Measurements from ENCODE around the gene NBEAL2. TPM values are rescaled to one million over a fixed set of nuclear protein-coding genes. Genes with fewer than 3 reads are reported as not detected.

Gene NBEAL2
- total and polyA plus RNA-seq, 2 experiments from 2014 or later: 38.6 to 42.2 TPM

GRCh38 chr3:46991406-46992165 is 12.1 kb downstream of the NBEAL2 start:
- no peaks in the 10 kb centered on the region for H4K20me1 ChIP-seq (ENCODE audit: insufficient read depth, poor library complexity, severe bottlenecking)
- 92% methylated on average over 16 of the region's 16 CpGs for WGBS (ENCODE audit: low lambda C conversion rate, missing lambda C conversion rate)
- no peak overlapping the region for H3K27ac ChIP-seq
- H3K79me2 ChIP-seq: no peaks in the 10 kb centered on the region
- no peak for DNase-seq (ENCODE audit: low spot score)
- no peaks in the 10 kb centered on the region for H3K9me2 ChIP-seq (replicated peaks; ENCODE audit: insufficient read depth)
- H3K4me1 ChIP-seq (ENCODE audit: insufficient read depth): peaks cover 14% of the 10 kb centered on the region
- no peaks in the 10 kb centered on the region for H3K27me3 ChIP-seq
- H3K4me2 ChIP-seq: no peak overlapping the region
- H3K4me3 ChIP-seq: no peak overlapping the region
- H3K36me3 ChIP-seq (replicated peaks; ENCODE audit: insufficient read depth, low read depth): no peaks in the 10 kb centered on the region
- TF ChIP-seq EZH2phosphoT487 (IDR thresholded peaks at IDR 0.05; ENCODE audit: low read depth, severe bottlenecking, unreplicated experiment) (no peak), CTCF (IDR thresholded peaks at IDR 0.05; ENCODE audit: poor library complexity) (no peak), EZH2 (IDR thresholded peaks at IDR 0.05; ENCODE audit: borderline replicate concordance) (no peak)
- no peak overlapping the region for H2AFZ ChIP-seq
- H3K9me3 ChIP-seq (ENCODE audit: low read depth): no peaks in the 10 kb centered on the region

GRCh38 chr3:46992231-46992630 is 12.8 kb downstream of the NBEAL2 start:
- no peak for DNase-seq (ENCODE audit: low spot score)
- TF ChIP-seq EZH2 (IDR thresholded peaks at IDR 0.05; ENCODE audit: borderline replicate concordance): no peak
- TF ChIP-seq EZH2phosphoT487 (IDR thresholded peaks at IDR 0.05; ENCODE audit: low read depth, severe bottlenecking, unreplicated experiment): no peak
- no peak for TF ChIP-seq CTCF (IDR thresholded peaks at IDR 0.05; ENCODE audit: poor library complexity)
- Histone ChIP-seq H3K9me2 (replicated peaks; ENCODE audit: insufficient read depth) (no peaks in the 10 kb centered on the region), H4K20me1 (ENCODE audit: insufficient read depth, poor library complexity, severe bottlenecking) (no peaks in the 10 kb centered on the region), H3K27me3 (no peaks in the 10 kb centered on the region), H3K9me3 (ENCODE audit: low read depth) (no peaks in the 10 kb centered on the region), H3K4me3 (no peak overlapping the region), H3K4me1 (ENCODE audit: insufficient read depth) (peaks cover 12% of the 10 kb centered on the region), H3K4me2 (no peak overlapping the region), H3K36me3 (replicated peaks; ENCODE audit: insufficient read depth, low read depth) (no peaks in the 10 kb centered on the region), H2AFZ (no peak overlapping the region), H3K79me2 (no peaks in the 10 kb centered on the region), H3K27ac (no peak overlapping the region)
- WGBS (ENCODE audit: low lambda C conversion rate, missing lambda C conversion rate): 98% methylated on average over 9 of the region's 9 CpGs

- H3K36me3 ChIP-seq (replicated peaks; ENCODE audit: insufficient read depth, low read depth): no peaks in the 10 kb centered on the region
- 86% methylated on average over 2 of the region's 2 CpGs for WGBS (ENCODE audit: low lambda C conversion rate, missing lambda C conversion rate)
These were observed 13.8 kb downstream of the NBEAL2 start for GRCh38 chr3:46993292-46993691.

More at GRCh38 chr3:46993292-46993691, 13.8 kb downstream of the NBEAL2 start:
- H3K4me1 ChIP-seq (ENCODE audit: insufficient read depth): peaks cover 8% of the 10 kb centered on the region
- H2AFZ ChIP-seq: no peak overlapping the region
- no peak for DNase-seq (ENCODE audit: low spot score)
- H3K4me3 ChIP-seq: no peak overlapping the region
- no peaks in the 10 kb centered on the region for H3K27me3 ChIP-seq
- no peak overlapping the region for H3K27ac ChIP-seq
- no peak overlapping the region for H3K4me2 ChIP-seq
- no peaks in the 10 kb centered on the region for H4K20me1 ChIP-seq (ENCODE audit: insufficient read depth, poor library complexity, severe bottlenecking)
- TF ChIP-seq EZH2 (IDR thresholded peaks at IDR 0.05; ENCODE audit: borderline replicate concordance): no peak
- no peak for TF ChIP-seq EZH2phosphoT487 (IDR thresholded peaks at IDR 0.05; ENCODE audit: low read depth, severe bottlenecking, unreplicated experiment)
- TF ChIP-seq CTCF (IDR thresholded peaks at IDR 0.05; ENCODE audit: poor library complexity): no peak
- no peaks in the 10 kb centered on the region for H3K9me3 ChIP-seq (ENCODE audit: low read depth)
- no peaks in the 10 kb centered on the region for H3K9me2 ChIP-seq (replicated peaks; ENCODE audit: insufficient read depth)
- no peaks in the 10 kb centered on the region for H3K79me2 ChIP-seq

Data from hepatocyte (in vitro differentiated cells).